PFSK-1 (cell line): ENCODE data around the gene ZFHX3.

Experiments used
- POLR2AphosphoS5 ChIP-seq: IDR thresholded peaks from 2 replicates; pipeline ENCODE4 v1.6.1; 2012; ENCODE audit warnings: low read depth, mild to moderate bottlenecking, control low read depth, low read length, moderate library complexity
- REST ChIP-seq, 2 experiments: IDR thresholded peaks; 2 replicates each; pipeline versions ENCODE4 v1.6.1 to v1.8.0; 2011 to 2012; ENCODE audit warnings: low read depth in 2 of 2, low read length in 2 of 2, control low read depth in 1 of 2, inconsistent platforms in 1 of 2, mild to moderate bottlenecking in 1 of 2, moderate library complexity in 1 of 2; ENCODE audit not compliant: insufficient read depth in 1 of 2
- TAF1 ChIP-seq: IDR thresholded peaks from 2 replicates; pipeline ENCODE4 v1.6.1; 2012; ENCODE audit warnings: low read length, control low read depth, borderline replicate concordance; ENCODE audit not compliant: insufficient read depth

GRCh38 chr16:73057291-73058210, 9.6 kb upstream of the ZFHX3 start:
- TF ChIP-seq REST (IDR thresholded peaks at IDR 0.05; ENCODE audit: insufficient read depth in 1 of 2, low read depth in 2 of 2, low read length in 2 of 2) (no peak), POLR2AphosphoS5 (no peak), TAF1 (no peak)
